GM10847 (cell line): ENCODE results near the gene CCR2.

Experiments
- POLR2A ChIP-seq: IDR thresholded peaks from 2 replicates; pipeline ENCODE4 v1.6.1; 2011; ENCODE audit not compliant: insufficient read length; ENCODE audit errors: extremely low read depth

Gene CCR2

DNA sequence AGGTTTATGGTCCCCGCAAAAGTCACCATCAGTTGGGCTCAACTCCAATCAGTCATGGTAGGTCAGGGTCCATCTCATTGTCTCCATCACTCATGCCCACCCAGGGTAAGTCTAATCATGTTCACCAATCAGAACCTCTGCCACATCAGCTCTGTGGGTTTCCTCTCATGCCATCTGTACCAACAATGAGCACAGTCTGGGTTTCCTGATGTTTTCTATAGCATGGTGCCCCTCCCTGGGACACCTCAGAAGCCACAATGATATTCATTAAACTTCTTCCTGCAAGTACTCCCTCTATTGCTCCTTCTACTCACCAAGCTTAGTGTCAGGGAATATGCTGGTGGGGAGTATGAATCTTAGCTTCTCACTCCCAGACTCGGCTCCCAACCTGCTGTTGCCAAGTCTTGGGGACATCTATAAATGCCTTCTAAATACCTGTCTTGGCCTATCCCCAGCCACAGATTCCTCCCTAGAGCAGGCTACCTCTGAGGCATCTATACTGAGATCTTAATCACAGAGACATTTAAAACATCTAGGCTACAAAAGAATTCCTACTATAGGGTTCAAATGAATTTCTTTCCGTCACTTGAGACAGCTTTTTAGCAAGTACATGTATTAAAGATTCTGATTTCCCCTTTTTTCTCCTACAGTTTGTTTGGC is 5.0 kb upstream of the CCR2 start:
- no peak for TF ChIP-seq POLR2A

GRCh38 chr3:46349484-46350261 is 4.2 kb upstream of the CCR2 start:
- TF ChIP-seq POLR2A, result no peak

GRCh38 chr3:46350262-46350565 is 3.7 kb upstream of the CCR2 start:
- no peak for TF ChIP-seq POLR2A

DNA sequence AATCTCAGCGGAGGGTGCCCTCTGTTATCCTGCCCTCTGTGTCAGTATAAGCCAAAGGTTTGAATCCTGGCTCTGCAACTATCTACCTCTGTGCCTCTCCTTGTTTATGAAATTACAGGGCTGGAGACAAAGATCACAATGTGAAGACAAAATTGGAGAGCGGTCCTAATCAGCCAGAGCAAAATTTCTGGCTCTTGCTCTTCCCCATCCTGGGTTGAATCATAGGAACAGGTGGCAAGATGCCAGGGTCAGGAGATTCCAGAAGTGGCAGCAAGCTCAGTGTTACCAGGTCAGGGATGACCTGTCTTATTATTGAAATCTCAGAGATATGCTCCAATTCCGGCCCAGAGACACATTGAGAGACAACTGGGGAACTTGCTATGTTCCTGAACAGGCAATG is 2.3 kb upstream of the CCR2 start:
- TF ChIP-seq POLR2A, result no peak

DNA sequence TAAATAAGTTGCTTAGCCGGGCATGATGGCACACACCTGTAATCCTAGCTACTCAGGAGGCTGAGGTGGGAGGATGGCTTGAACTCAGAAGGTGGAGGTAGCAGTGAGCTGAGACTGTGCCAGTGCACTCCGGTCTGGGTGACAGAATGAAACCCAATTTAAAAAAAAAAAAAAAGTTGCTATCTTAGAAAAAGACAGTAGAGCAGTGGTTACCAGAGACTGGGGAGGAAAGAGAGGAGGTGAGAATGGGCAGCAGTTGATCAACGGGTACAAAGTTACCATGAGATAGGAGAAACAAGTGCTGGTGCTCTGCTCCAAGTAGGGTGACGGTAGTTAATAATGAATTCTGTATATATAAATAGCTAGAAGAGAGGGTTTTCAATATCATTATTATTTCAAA is 821 bp upstream of the CCR2 start:
- TF ChIP-seq POLR2A, result no peak

- TF ChIP-seq POLR2A, result no peak
These were observed 567 bp downstream of the CCR2 start for GRCh38 chr3:46354478-46354877.

- TF ChIP-seq POLR2A, result no peak
These were observed 1.1 kb downstream of the CCR2 start for GRCh38 chr3:46354984-46355383.

- TF ChIP-seq POLR2A, result no peak
These were observed 2.4 kb downstream of the CCR2 start for GRCh38 chr3:46356276-46356675.

DNA sequence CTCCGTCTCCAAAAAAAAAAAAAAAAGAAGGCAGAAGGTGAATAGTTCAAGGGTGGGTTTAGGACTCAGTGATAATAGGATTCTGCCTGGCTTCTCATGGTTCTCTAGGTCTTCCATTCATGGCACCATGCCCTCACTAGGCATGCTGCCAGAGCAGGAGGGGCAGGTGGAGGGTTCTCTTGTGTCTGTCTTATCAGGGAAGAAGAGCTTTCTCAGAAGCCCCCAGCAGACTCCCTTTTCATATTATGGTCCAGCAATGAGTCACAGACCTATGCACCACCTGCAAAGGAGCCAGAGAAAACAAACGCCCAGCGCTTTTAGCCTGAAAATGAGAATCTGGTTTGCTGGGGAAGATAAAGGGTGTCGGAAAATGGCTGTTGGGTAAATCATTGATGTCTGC is 3.0 kb downstream of the CCR2 start:
- TF ChIP-seq POLR2A, result no peak

GRCh38 chr3:46358466-46358865 is 4.6 kb downstream of the CCR2 start:
- TF ChIP-seq POLR2A, result no peak

DNA sequence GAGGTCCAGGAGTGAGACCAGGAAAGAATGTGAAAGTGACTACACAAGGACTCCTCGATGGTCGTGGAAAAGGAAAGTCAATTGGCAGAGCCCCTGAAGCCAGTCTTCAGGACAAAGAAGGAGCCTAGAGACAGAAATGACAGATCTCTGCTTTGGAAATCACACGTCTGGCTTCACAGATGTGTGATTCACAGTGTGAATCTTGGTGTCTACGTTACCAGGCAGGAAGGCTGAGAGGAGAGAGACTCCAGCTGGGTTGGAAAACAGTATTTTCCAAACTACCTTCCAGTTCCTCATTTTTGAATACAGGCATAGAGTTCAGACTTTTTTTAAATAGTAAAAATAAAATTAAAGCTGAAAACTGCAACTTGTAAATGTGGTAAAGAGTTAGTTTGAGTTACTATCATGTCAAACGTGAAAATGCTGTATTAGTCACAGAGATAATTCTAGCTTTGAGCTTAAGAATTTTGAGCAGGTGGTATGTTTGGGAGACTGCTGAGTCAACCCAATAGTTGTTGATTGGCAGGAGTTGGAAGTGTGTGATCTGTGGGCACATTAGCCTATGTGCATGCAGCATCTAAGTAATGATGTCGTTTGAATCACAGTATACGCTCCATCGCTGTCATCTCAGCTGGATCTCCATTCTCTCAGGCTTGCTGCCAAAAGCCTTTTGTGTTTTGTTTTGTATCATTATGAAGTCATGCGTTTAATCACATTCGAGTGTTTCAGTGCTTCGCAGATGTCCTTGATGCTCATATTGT is 6.0 kb downstream of the CCR2 start:
- no peak for TF ChIP-seq POLR2A

- TF ChIP-seq POLR2A, result no peak
These were observed 7.0 kb downstream of the CCR2 start for GRCh38 chr3:46360907-46361306.

DNA sequence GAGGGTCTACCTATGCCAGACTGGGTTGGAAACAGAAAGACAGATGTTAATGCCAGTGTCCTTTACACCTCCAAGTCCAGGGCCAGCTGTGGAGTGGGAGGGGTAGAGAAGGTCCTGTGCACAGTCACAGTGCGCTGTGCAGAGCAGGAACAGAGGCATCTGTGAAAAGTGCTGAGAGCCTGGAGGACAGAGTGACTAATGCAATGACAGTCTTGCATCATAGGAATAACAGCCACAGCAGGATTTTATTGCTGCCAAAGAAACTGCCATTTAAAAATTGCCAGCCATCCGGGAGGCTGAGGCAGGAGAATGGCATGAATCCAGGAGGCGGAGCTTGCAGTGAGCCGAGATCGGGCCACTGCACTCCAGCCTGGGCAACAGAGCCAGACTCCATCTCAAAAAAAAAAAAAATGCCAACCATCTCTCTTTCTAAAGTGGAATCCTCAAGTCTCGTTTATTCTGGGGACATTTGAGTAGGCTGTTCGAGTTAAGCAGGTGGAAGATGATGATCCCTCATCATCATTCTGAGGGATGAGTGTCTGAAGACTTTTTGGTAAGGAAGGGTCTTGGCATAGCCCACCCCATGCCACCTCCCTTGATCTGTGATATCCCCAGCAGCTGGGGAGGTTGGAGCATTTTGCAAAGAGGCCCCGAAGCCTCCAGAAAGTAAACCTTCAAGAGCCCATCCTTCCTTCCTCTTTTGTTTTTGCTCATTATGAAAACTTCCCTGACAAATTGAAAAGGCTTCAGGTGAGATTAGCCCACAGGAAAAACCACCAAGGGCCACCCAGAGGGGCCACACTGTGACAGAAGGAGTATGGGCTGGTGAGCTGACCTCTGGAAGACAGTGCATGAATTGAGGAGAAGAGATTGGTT is 7.7 kb downstream of the CCR2 start:
- TF ChIP-seq POLR2A, result no peak

DNA sequence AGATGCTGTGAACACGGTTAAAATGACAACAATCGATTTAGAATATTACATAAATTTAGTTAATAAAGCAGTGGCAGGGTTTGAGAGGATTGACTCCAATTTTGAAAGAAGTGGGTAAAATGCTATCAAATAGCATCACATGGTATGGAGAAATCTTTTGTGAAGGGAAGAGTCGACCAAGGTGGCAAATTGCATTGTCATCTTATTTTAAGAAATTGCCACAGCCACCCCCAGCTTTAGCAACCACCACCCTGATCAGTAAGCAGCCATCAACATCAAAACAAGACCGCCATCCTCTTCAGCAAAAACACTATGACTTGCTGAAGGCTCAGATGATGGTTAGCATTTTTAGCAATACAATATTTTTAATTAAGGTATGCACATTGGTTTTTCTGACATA is 11.1 kb downstream of the CCR2 start:
- no peak for TF ChIP-seq POLR2A

DNA sequence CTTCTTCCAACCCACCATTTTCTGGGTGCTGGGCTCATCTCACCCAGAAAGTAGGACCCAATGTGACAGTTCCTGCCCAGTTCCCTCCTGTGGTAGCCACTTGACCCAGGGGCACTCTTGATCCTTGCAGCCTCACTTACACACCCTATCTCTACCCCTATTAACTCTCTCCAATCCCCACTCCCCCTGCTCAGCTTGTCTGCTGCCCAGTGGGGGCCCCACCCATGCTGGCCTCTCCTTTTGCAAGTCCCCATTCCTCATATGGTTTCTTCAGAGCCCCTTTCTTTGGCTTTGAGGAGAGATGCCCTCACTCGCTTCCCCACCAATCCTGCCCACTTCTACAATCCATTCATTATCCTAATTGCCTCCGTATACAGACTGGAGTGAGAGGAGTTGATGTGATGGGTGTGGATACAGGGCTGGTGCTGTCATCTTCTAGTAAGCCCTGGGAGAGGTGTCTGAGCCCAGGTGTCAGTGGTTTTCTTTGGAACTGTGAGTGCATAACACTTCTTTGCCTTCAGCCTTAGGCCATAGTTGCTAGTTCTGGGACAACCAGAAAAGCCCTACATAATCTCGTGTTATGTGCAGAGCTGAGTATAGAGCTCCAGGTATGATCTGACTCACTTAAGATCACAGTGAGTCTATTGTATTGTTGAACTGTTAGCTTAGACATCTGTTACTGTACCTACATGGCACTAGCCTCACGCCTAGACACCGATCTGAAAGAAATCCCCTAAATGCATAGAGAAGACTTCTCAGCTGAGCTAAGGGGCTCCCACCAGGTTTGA is 12.0 kb downstream of the CCR2 start:
- no peak for TF ChIP-seq POLR2A

DNA sequence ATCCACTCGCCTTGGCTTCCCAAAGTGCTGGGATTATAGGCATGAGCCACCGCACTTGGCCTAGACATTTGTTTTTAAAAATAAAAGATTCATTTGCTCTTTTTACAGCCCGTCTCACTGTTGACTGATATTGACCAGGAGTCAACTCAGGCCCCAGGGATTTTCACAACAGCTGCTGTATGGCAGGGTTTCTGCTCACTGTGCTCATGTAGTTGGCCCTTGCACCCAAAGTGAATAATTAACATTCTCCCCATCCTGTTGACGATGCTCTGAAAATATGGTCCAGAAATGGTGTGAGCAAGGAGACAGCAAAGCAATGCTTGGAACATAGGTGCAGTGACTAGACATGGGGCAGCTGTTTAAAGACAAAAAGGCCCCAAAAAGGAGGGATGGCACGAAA is 13.9 kb downstream of the CCR2 start:
- no peak for TF ChIP-seq POLR2A
